OCI-LY3 (cell line): ENCODE data around the gene NOL4.

ENCODE experiments used
- CTCF ChIP-seq: fragments of 200-600, 300-600 bp; sonication (generic); IDR thresholded peaks from 2 replicates; pipeline ENCODE4 v1.5.1; 2014; ENCODE audit warnings: antibody characterized with exemption, low read length, low read depth
- EZH2phosphoT487 ChIP-seq: fragments of 200-600 bp; shearing (Covaris generic); IDR thresholded peaks from 2 replicates; pipeline ENCODE4 v1.6.1; 2018; ENCODE audit warnings: antibody characterized with exemption, mixed run types, low read depth

GRCh38 chr18:34222307-34223163 lies 2.2 kb downstream of the NOL4 start:
- TF ChIP-seq CTCF (no peak), EZH2phosphoT487 (no peak)
